Measurements from ENCODE around the gene PLEK. TPM values are rescaled to one million over a fixed set of nuclear protein-coding genes. Genes with fewer than 3 reads are reported as not detected.

Gene PLEK
- polyA plus RNA-seq, 2 of the 4 experiments (the other 2 are of a cell fraction): 0.04 TPM; not detected in 1

DNA sequence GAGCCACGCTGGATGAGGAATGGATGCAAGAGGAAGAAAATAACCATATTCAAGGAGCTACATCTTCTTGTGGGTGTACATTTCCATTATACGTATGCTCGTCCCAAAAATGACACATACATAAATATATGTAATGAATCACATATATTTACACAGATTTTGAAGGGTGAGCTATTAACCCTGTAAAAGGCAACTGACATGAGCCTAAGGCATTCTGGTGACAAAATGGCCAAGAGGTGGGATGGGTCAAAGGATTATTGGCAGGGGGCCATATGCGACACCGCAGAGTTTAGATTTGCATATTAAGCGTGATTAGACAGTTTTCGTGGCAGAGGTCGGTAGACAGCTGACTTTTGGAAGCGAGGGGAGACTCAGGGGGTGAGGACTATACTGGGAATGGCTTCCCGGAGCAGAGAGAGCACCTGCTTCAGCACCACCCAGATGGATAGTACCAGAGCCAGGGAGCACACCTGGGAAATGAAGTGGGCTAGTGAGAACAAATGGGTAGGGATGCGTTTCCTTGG lies 44.9 kb upstream of the PLEK start:
- Histone ChIP-seq H3K4me3 (peak overlapping the region; percentile 61), H3K4me2 (peak overlapping the region; percentile 74), H3K9me3 (no peaks in the 10 kb centered on the region), H3K27ac (peak overlapping the region in 1 of 2 experiments; percentile 83; a peak in 4 of 6 replicates), H3K4me1 (peaks cover 5% of the 10 kb centered on the region; the same call in 2 of the 3 replicates)
- DNase-seq (ENCODE audit: low read depth in 1 of 2, low spot score in 1 of 2): no peak
- 0 out of 2 replicates have a peak, but pooled peaks have one; percentile 8 for TF ChIP-seq MAZ (IDR thresholded peaks at IDR 0.05; ENCODE audit: borderline replicate concordance, low read depth, low read length)
- no peak for TF ChIP-seq ZC3H11A (IDR thresholded peaks at IDR 0.05)
- TF ChIP-seq E2F6 (IDR thresholded peaks at IDR 0.05; ENCODE audit: borderline replicate concordance, low read depth): no peak
- TF ChIP-seq CHD4 (IDR thresholded peaks at IDR 0.05; ENCODE audit: borderline replicate concordance): no peak
- TF ChIP-seq EHMT2 (IDR thresholded peaks at IDR 0.05; ENCODE audit: low read depth): peak; percentile 68; the same call in 1 of the 2 replicates
- TF ChIP-seq CHD2 (IDR thresholded peaks at IDR 0.05; ENCODE audit: low read length, partially characterized antibody): no peak
- no peak for TF ChIP-seq NFE2L2 (conservative IDR thresholded peaks at IDR 0.05; ENCODE audit: low read length)
- no peak for TF ChIP-seq RARB (CRISPR knock-in tag; IDR thresholded peaks at IDR 0.05)
- TF ChIP-seq MAFK (IDR thresholded peaks at IDR 0.05; ENCODE audit: partially characterized antibody): no peak
- no peak for TF ChIP-seq ESRRA (IDR thresholded peaks at IDR 0.05; ENCODE audit: borderline replicate concordance, low read length)
- TF ChIP-seq RFX5 (IDR thresholded peaks at IDR 0.05): no peak
- no peak for TF ChIP-seq HES2 (IDR thresholded peaks at IDR 0.05)
- TF ChIP-seq ZNF302 (CRISPR knock-in tag; IDR thresholded peaks at IDR 0.05): no peak
- no peak for TF ChIP-seq KDM5A (IDR thresholded peaks at IDR 0.05)
- no peak for TF ChIP-seq USF2 (IDR thresholded peaks at IDR 0.05)
- no peak for TF ChIP-seq MYC (IDR thresholded peaks at IDR 0.05; ENCODE audit: borderline replicate concordance, low read length)
- no peak for TF ChIP-seq MAX (IDR thresholded peaks at IDR 0.05)
- TF ChIP-seq REST (IDR thresholded peaks at IDR 0.05): peak; percentile 88
- no peak for TF ChIP-seq HOXA7 (CRISPR knock-in tag; IDR thresholded peaks at IDR 0.05)
- ChIA-PET CTCF (interaction anchor here (1.0 to 2.0 kb wide), 7 partner anchors 9 to 169 kb away, joined by 3 to 6 read pairs (median 3); no protein-coding TSS in a partner anchor), POLR2A (no interaction called here)
- 3% methylated on average over 11 of the region's 11 CpGs for WGBS (ENCODE audit: missing lambda C conversion rate)
- FAIRE-seq: no peak
- peak; percentile 27 to 35 for ATAC-seq

GRCh38 chr2:68325056-68325455 lies 40.0 kb upstream of the PLEK start:
- no peak overlapping the region for H3K4me2 ChIP-seq
- H3K27ac ChIP-seq: no peak overlapping the region
- FAIRE-seq (no peak), ATAC-seq (no peak), DNase-seq (ENCODE audit: low read depth in 1 of 2, low spot score in 1 of 2) (no peak)
- ChIA-PET CTCF (no interaction called here), POLR2A (no interaction called here)
- peaks cover 4% of the 10 kb centered on the region; the same call in 2 of the 3 replicates for H3K4me1 ChIP-seq
- H3K4me3 ChIP-seq: no peak overlapping the region
- TF ChIP-seq REST (IDR thresholded peaks at IDR 0.05): no peak
- TF ChIP-seq, protein P1, sequence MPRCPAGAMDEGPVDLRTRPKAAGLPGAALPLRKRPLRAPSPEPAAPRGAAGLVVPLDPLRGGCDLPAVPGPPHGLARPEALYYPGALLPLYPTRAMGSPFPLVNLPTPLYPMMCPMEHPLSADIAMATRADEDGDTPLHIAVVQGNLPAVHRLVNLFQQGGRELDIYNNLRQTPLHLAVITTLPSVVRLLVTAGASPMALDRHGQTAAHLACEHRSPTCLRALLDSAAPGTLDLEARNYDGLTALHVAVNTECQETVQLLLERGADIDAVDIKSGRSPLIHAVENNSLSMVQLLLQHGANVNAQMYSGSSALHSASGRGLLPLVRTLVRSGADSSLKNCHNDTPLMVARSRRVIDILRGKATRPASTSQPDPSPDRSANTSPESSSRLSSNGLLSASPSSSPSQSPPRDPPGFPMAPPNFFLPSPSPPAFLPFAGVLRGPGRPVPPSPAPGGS (IDR thresholded peaks at IDR 0.05): no peak
- WGBS (ENCODE audit: missing lambda C conversion rate): 11% methylated on average over 3 of the region's 3 CpGs
- no peaks in the 10 kb centered on the region for H3K9me3 ChIP-seq

Measured in A549 (cell line).